Left cardiac atrium (tissue), 4 donors: ENCODE measurements around the gene SEC16B. TPM values are rescaled to one million over a fixed set of nuclear protein-coding genes. Genes with fewer than 3 reads are reported as not detected.
"Not testable (repeated sequence)": the region's sequence is repeated elsewhere in the genome, so short reads cannot be mapped to it uniquely, and the experiment has no call there.

Experiments used
- ATAC-seq, 2 donors: fragments of 200-7000 bp; cut with Tn5 transposase; one replicate each; pipeline ENCODE4 v1.9.1; 2020; ENCODE audit warnings: mild to moderate bottlenecking in 2 of 2, moderate library complexity in 2 of 2
- DNase-seq: peaks from one replicate; pipeline ENCODE4 v3.0.0-alpha.2; 2020
- intact Hi-C, 2 donors: fragments of 100-400 bp; cut with DNase I; formaldehyde crosslinking; loops; one replicate each; pipeline versions ENCODE4 v1.14.1 to v1.15.1; 2022 to 2023
- long read RNA-seq: library from polyadenylated mRNA; unstranded; transcript quantifications from one replicate; pipeline ENCODE4 v2.0.0, GENCODE V29; 2021
- total RNA-seq, 2 donors: library from RNA; stranded (reverse); fragmentation: NEBNext Ultra II Directional; extraction: Animal tissue kit (Norgen Biotek cat#: 25700); gene quantifications; one replicate each; pipeline ENCODE4 v1.2.1, GENCODE V29; 2021
- donor health status: DM: no; HTN: yes; CAD: no.
- donor health status: DM: no; HTN: yes; CAD: no; lungs with severe emphysema.
- donor health status: DM: yes; HTN: yes; CAD: no.
- donor health status: Dilated cardiomyopathy.

Gene SEC16B, protein sequence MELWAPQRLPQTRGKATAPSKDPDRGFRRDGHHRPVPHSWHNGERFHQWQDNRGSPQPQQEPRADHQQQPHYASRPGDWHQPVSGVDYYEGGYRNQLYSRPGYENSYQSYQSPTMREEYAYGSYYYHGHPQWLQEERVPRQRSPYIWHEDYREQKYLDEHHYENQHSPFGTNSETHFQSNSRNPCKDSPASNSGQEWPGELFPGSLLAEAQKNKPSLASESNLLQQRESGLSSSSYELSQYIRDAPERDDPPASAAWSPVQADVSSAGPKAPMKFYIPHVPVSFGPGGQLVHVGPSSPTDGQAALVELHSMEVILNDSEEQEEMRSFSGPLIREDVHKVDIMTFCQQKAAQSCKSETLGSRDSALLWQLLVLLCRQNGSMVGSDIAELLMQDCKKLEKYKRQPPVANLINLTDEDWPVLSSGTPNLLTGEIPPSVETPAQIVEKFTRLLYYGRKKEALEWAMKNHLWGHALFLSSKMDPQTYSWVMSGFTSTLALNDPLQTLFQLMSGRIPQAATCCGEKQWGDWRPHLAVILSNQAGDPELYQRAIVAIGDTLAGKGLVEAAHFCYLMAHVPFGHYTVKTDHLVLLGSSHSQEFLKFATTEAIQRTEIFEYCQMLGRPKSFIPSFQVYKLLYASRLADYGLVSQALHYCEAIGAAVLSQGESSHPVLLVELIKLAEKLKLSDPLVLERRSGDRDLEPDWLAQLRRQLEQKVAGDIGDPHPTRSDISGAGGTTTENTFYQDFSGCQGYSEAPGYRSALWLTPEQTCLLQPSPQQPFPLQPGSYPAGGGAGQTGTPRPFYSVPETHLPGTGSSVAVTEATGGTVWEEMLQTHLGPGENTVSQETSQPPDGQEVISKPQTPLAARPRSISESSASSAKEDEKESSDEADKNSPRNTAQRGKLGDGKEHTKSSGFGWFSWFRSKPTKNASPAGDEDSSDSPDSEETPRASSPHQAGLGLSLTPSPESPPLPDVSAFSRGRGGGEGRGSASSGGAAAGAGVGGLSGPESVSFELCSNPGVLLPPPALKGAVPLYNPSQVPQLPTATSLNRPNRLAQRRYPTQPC
- total RNA-seq, result 1 to 10 TPM; 2.1 to 2.2 TPM
- long read RNA-seq, partial matches to known transcripts, result 0 of 1 reads
- long read RNA-seq, other reads (novel, unspliced or antisense), result 1 of 1 reads

DNA sequence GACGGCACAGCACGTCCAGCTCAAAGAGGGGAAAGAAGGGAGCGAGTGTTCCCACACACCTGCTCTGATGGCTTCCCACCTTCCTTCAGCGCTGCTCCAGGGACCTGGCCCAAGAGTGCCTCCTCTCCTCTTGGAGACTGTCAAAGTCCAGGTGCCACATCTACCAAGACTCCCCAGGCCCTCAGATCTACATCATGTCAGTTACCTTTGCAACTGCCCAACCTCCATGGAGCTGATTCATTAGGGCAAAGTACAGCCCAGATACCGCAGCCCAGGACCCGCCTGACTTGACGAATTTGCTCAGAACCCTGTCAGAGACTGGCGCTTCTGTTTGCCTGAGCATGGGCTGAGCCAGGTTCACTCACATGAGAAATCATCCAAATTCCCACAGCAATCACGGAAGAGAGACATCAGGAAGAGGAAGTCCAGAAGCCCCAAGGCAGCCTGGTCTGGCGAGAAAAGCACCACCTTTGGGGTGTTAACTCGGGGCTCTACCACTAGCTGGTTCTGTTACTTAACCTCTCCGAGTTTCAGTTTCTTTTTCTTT lies at the start of gene SEC16B:
Gene SEC16B, minus strand, starts transcription at position 234 of the 547 bp plus-strand sequence. CDS start 2,077 bp downstream, outside the sequence.
- intact Hi-C loops, result loop anchor here in 1 of 2 donors (5.0 kb wide), 1 partner anchor 62 kb away; no protein-coding TSS in a partner anchor
- DNase-seq, result no peak
- ATAC-seq, result peak in 1 of 2 donors; percentile 19

DNA sequence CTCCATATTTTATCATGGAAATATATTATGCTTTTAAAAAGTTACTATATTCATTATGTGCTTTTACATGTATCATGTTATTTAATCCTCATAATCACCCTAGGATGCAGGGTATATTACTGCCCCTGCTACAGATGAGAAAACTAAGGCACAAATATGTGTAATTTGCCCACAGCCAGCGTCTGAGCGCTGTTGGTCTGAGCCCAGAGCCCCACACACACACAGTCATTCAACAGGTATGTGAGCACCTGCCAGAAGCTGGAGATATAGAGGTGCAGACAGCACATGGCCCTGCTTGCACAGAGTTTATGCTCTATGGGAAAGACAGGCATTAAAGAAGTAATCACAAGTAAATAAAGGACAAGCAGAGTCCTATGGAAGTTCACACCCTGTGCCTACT lies 49.8 kb upstream of the SEC16B start:
- DNase-seq, result no peak
- intact Hi-C loops, result no loop called here
- no peak for ATAC-seq

DNA sequence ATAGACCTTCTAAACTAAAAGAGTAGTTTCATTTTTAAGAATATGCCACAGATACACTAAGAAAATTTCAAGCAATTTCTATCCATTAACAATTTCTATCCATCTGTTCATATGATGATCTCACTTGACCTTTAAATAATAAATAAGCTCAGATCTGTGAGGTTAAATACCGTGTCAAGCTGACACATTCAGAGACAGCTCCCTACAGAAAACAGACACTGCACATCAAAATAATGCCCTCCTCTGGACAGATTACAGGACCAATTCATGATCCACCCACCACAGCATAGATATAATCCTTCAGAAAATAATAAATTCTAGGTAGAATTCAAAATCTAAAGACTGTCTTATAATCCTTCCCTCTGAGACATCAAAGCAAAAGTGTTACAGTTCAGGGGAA lies 49.4 kb upstream of the SEC16B start:
- ATAC-seq, result no peak
- intact Hi-C loops, result no loop called here
- DNase-seq, result no peak

DNA sequence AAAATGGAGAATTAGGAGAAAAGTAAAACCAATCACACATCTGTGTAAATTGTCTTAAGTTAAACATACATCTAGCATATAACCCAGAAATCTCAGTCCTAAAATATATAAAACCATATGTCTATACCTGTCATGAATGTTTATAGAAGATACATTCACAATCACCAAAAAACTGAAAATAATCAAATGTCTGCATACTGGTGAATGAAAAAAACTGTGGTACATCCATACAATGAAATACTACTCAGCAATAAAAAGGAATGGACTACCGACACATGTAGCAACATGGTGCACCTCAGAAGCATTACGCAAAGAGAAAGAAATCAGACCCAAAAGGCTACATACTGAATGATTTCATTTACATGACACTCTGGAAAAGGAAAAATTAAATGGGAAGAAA lies 47.7 kb upstream of the SEC16B start:
- intact Hi-C loops, result no loop called here
- ATAC-seq (no peak), DNase-seq (no peak)

DNA sequence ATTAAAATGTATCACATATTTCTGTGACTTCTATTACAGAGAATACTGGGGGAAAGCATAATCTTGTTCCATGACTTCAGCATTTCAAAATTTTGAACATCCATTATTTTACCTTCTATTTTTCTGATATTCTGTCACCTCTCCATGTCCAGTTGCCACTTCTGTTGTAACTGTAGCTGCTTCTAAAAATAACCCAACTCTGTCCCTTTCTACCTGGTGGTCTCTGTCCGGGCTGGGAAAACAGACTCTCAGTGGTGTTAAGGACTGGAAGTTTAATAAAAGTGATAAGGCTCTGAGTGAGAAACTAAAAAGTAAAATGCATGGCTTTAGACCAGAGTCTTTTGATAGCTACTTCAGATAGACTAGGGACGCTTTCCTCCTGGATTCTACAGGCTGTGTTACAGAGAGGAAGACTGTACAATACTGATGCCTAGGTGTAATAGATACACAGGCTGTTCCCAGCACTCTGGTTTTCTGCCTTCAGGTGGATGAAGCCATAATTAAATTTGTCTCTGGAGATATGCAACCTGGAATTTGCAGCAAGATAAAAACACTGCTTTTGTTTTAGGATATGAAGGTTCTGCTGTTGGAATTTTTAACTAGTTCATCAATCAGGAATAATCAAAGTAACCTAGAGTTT lies 42.1 kb upstream of the SEC16B start:
- DNase-seq, result no peak
- ATAC-seq, result no peak
- intact Hi-C loops, result no loop called here

DNA sequence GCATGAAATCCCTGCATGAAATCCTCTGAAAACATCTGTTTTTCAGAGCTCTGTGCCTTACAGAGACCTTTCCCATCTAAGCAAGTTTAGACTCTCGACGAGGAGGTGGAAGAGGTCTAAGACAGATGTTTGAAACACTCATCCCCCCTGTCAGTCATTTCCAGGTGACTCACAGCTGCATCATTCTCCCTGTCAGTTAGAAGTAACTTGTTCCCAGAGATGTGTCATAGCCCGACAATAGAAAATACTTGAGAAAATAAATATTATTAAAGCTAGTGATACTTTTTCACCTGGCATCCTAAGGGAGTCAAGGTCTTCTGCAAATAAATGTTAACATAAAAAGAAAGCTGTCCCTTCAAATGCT lies 41.6 kb upstream of the SEC16B start:
- intact Hi-C loops, result no loop called here
- DNase-seq (no peak), ATAC-seq (peak in 1 of 2 donors; percentile 75)

DNA sequence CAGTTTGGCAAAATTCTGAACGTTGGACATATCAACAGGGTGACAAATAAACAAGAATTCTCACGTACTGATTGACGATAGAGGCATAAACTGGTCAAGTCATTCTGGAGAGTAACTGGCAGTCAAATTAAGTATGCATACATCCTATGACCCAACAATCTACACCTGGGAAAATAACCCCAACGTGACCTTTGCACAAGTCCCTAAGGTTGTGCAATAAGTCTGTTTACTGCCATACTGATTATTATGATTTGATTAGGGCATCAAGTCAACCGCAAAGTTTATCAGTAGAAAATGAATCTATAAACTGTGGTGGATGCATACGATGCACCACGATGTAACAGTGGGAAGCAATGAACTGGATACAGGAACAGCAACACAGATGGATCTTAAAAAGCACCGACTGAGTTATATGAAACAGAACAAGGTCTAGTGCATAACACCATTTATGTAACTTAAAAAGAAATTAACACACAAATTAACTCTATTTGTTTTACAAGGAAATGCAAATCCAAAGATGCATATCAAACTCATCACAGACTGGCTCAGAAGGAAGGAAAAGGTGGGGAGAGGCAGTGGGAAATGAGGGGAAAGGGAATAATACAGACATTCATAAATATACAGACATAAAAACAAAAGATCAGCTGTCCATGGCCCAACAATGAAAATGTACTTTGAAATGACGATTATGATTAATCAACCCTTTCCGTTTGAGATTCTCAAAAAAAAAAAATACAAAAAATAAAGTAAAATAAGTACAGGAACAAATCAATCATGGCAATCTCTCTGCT lies 41.0 kb upstream of the SEC16B start:
- ATAC-seq, result no peak
- intact Hi-C loops, result no loop called here
- DNase-seq, result no peak

DNA sequence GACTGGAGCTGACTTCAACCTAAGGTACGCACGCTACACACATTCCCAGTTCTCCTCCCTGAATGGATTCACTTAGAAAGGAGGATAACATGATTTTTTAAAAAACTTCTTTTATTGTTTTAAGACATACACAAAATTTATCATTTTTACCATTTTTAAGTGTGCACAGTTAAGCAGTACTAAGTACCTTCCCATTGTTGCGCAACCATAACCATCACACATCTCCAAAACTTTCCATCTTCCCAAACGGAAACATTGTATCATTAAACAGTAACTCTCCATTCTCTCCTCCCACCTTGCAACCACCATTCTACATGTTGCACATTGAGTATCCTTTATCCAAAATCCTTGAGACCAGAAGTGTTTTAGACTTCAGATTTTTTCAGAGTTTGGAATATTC lies 36.2 kb upstream of the SEC16B start:
- intact Hi-C loops, result no loop called here
- ATAC-seq (no peak), DNase-seq (no peak)

DNA sequence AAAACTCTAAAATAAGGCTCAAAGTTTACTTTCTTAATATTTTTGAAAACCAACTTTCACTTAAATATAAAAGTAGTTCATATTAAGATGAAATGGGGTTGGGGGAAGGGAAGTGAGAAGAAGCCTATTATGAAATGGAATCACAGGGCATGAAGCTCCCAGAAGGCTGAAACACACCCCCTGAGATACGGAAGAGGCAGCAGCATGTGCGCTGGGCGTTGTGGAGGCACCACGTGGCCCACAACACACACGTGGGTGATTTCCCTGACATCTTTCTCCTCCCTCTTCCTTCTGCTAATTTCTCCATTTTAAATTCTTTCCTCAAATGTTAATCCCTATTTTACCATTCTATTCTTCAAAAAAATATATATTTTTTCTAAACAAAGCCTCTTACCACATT lies 35.6 kb upstream of the SEC16B start:
- ATAC-seq (peak in 1 of 2 donors; percentile 50), DNase-seq (no peak)
- intact Hi-C loops, result no loop called here

DNA sequence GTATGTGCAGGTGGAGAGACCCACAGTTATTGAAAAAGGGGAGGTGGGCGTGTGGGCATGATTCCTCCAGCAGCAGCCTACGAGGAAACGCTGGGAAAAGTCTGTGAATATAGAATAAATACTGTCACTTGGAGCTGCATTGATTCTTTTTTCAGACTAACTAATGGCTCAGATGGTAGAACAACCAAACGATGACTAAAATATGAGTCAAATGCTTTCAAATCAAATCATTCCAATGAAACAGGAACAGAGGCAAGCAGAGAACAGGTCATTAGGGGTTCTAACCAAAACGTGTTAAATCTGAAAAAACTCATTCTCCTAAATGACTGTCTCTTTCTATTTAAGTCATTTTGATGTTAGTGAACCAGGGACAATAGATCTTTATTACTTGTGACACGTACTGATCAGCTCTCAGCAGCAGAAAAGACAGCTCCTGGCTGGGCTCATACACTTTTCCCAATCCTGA lies 35.1 kb upstream of the SEC16B start:
- intact Hi-C loops, result no loop called here
- no peak for DNase-seq
- ATAC-seq, result no peak

DNA sequence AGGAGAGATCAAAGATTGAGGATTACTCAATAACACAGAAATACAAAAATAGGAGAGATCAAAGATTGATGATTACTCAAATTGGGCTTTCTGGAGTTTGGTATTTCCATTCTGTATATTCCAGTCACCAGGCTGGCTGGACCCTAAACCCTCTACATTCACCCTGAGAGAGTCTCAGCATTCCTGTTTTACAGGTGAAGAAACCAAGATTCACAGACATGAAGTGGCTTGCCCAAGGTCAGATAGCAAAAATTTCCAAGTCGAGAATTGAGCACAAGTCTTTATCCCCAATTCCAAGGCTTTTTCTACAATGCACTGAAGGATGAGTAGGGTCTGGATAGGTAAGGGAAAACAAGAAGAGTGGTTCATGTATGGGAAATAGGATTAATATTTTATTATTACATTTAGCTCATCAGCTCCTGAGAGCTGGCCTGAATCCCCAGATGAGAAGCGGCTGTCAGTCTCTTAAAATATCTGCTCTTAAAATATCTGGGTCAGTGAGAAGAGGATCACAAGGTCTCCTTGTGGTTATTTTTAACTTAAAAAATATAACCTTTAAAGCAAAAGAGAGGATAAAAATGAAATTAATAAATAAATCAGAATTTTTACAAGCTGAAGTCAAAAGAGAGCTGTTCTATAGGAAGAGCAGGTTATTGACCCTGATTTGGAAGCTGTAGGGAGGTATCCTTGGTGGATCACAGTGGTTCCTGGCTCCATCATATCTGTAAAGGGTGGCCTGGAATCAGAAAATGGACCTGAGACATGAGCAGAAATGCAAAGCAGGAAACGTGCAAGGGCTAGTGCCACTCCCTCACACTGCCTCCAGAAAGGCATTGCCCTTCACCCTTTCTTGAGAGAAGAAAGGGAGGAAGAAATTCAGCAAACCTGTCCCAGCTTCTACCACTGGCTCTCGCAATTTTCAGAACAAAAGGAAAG lies 29.1 kb upstream of the SEC16B start:
- DNase-seq (no peak), ATAC-seq (peak; percentile 42 to 51)
- intact Hi-C loops, result no loop called here

DNA sequence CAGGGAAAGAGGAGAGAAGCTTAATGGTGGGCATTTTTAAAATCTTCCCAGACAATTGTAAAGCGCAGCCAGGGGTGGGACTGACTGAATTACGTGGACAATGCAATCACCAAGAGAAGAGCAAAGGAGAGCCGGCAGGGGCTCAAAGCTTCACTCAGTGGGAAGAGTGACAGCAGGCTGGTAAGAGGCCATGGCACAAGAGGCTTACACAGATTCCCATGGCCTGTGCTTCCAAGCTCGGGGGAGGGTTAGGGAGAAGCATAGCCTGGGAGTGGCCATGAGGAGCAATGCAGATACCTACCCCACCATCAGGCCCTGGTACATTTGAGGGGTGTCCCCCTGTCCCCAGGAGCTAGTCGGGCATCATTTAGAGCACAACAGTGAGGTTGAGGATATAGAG lies 27.1 kb upstream of the SEC16B start:
- peak in 1 of 2 donors; percentile 64 for ATAC-seq
- intact Hi-C loops, result no loop called here

DNA sequence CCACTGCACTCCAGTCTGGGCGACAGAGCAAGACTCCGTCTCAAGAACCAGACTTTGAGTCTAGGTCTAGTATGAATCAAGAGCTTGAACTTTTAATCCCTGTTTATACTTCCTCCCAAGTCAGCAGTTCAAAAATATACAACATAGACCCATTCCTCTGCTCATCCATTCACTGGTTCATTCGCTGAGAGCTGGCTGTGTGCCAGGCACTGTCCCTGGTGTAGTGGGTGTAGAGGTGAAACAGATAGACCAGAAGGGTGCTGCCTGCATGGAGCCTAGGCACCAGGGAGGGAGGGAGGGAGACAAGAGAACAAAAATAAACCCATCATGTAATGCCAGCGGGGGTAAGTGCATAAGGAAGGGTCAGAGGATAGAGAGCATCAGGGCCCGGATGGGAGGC lies 25.5 kb upstream of the SEC16B start:
- intact Hi-C loops, result no loop called here
- no peak for DNase-seq
- ATAC-seq, result no peak

More for the DNA sequence above, 27.1 kb upstream of the SEC16B start:
- DNase-seq, result no peak

DNA sequence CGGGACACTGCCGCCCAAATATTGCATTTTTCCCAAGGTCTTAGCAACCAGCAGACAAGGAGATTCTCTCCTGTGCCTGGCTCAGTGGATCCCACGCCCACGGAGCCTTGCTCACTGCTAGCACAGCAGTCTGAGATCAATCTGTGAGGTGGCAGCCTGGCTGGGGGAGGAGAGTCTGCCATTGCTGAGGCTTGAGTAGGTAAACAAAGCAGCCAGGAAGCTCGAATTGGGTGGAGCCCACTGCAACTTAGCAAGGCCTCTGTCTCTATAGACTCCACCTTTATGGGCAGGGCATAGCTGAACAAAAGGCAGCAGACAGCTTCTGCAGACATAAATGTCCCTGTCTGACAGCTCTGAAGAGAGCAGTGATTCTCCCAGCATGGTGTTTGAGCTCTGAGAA lies 16.4 kb upstream of the SEC16B start:
- intact Hi-C loops, ATAC-seq, DNase-seq: not testable (repeated sequence)

DNA sequence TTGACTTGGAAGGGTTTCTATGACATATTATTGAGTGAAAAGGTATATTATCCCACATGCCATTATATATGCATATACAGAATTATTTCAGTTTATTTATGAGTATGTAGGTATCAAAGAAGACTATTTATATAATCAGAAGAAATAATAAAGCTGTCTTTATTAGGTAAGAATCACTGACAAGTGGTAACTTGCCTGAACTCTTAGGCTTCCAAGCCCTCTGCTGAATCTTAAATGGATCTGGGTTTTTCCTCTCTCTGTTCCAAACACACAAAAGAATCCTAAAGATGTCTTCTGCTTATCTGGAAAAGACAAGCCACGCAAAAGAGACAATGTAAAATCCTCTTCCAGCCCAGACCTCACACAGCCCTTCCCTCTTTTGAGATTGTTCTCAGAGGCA lies 14.9 kb upstream of the SEC16B start:
- DNase-seq (no peak), ATAC-seq (no peak)
- intact Hi-C loops, result no loop called here

DNA sequence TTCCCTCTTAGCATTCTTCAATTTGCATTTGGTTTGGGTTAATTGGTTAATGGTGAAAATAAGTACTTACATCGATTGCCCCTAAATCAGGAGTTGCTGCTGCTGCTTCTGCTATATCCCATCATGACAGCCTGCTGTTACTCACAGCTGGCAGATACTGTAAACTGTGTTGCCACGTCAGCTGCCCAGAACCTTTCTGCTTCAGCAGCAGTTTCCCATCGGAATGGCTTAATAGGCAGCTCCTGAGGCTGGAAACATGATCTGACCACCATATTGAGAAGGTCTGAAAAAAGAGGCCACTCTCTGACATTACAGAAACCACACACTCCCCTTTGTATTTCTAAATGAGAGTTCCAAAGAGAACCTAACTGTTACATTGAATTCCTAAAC lies 14.3 kb upstream of the SEC16B start:
- intact Hi-C loops, result no loop called here
- ATAC-seq (peak; percentile 95), DNase-seq (peak; percentile 42)

DNA sequence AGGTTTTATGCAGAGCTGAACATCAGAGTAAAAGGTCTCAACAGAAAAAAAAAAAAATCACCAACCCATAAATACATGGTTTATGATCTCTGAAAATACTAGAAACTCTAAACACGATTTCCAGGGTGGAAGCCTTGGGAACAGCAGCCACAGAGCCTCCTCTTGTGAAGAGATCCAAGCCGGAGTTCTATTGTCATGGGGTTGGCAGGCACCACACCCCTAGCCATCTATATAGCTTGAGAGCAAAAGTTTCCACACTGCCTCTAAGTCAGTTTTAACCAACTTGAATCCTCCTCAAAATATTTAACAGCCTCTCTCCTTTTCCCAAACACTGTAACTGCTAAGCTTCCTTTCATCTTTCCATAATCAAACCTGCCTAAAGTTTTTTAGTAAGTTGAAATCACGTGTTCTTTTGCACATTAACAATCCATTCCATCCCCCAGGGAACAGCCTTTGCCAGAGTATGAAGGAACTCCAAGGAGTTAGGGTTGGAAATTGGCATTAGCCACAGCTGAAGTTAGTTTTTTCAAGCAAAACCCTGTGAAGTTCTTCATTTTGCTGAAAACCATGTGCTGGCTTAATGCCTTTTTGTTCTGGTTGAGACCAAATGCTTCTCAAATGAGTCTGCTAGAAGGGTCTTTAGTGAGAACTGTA lies 13.8 kb upstream of the SEC16B start:
- DNase-seq, result no peak
- ATAC-seq, result peak; percentile 64 to 67
- intact Hi-C loops, result no loop called here
